Liver (tissue), 9 donors: ENCODE measurements around the gene HTATSF1. TPM values are rescaled to one million over a fixed set of nuclear protein-coding genes. Genes with fewer than 3 reads are reported as not detected.
A peak's percentile ranks its signal among the peaks of the same experiment; 100 is the strongest.

Source experiments
- DNase-seq: peaks from one replicate; pipeline ENCODE4 v3.0.0-alpha.2; 2017; ENCODE audit warnings: low spot score
- H3K27ac ChIP-seq, 2 donors: one replicate each; pipeline ENCODE4 v1.7.0; 2013; ENCODE audit warnings: inconsistent platforms in 2 of 2, low read length in 2 of 2, control low read depth in 1 of 2, low read depth in 1 of 2, mild to moderate bottlenecking in 1 of 2
- H3K27me3 ChIP-seq, 4 donors: one replicate each; pipeline versions ENCODE4 v1.6.1 to v1.7.0; 2013; ENCODE audit warnings: low read length in 3 of 4, inconsistent platforms in 1 of 4, mild to moderate bottlenecking in 1 of 4, moderate library complexity in 1 of 4; ENCODE audit not compliant: control insufficient read depth in 4 of 4, insufficient read depth in 4 of 4
- H3K36me3 ChIP-seq, 4 donors: one replicate each; pipeline versions ENCODE4 v1.6.1 to v1.7.0; 2013; ENCODE audit warnings: low read length in 3 of 4, mild to moderate bottlenecking in 3 of 4, low read depth in 1 of 4, moderate library complexity in 1 of 4; ENCODE audit not compliant: control insufficient read depth in 4 of 4, insufficient read depth in 3 of 4
- H3K4me1 ChIP-seq, 4 donors: one replicate each; pipeline versions ENCODE4 v1.6.1 to v1.7.0; 2013; ENCODE audit warnings: low read length in 3 of 4, mild to moderate bottlenecking in 3 of 4, moderate library complexity in 1 of 4; ENCODE audit not compliant: control insufficient read depth in 4 of 4, insufficient read depth in 4 of 4
- H3K4me3 ChIP-seq, 3 donors: one replicate each; pipeline versions ENCODE4 v1.6.1 to v1.7.0; 2013; ENCODE audit warnings: low read length in 3 of 3, control low read depth in 1 of 3, low read depth in 1 of 3, mild to moderate bottlenecking in 1 of 3
- H3K9ac ChIP-seq, 2 donors: one replicate each; pipeline ENCODE4 v1.7.0; 2013; ENCODE audit warnings: low read length in 2 of 2, mild to moderate bottlenecking in 2 of 2, moderate library complexity in 2 of 2, control low read depth in 1 of 2, low read depth in 1 of 2
- H3K9me3 ChIP-seq, 4 donors: one replicate each; pipeline versions ENCODE4 v1.6.1 to v1.7.0; 2013; ENCODE audit warnings: low read length in 3 of 4; ENCODE audit not compliant: control insufficient read depth in 4 of 4
- ATF3 ChIP-seq: IDR thresholded peaks from 2 replicates; pipeline ENCODE4 v1.6.1; 2016; ENCODE audit warnings: antibody characterized with exemption
- CTCF ChIP-seq: fragments of 150-350 bp; IDR thresholded peaks from 2 replicates; pipeline ENCODE4 v1.5.1; 2017; ENCODE audit warnings: improper control_type of control experiment, low read depth, low read length; ENCODE audit not compliant: missing input control
- EGR1 ChIP-seq, 2 donors: IDR thresholded peaks; 2 replicates each; pipeline ENCODE4 v1.6.1; 2016 to 2018; ENCODE audit warnings: antibody characterized with exemption in 2 of 2, low read depth in 2 of 2
- GABPA ChIP-seq, 2 donors: IDR thresholded peaks in 1 of 2; conservative IDR thresholded peaks in 1 of 2; 2 replicates each; pipeline ENCODE4 v1.6.1; 2016; ENCODE audit warnings: antibody characterized with exemption in 2 of 2, mild to moderate bottlenecking in 1 of 2, moderate library complexity in 1 of 2
- JUND ChIP-seq, 2 donors: IDR thresholded peaks; 2 replicates each; pipeline ENCODE4 v1.6.1; 2016; ENCODE audit warnings: antibody characterized with exemption in 2 of 2
- RAD21 ChIP-seq, 2 donors: IDR thresholded peaks; 2 replicates each; pipeline ENCODE4 v1.6.1; 2016; ENCODE audit warnings: antibody characterized with exemption in 2 of 2, mild to moderate bottlenecking in 2 of 2
- SP1 ChIP-seq: IDR thresholded peaks from 2 replicates; pipeline ENCODE4 v1.6.1; 2018; ENCODE audit warnings: antibody characterized with exemption, mild to moderate bottlenecking
- TAF1 ChIP-seq: conservative IDR thresholded peaks from 2 replicates; pipeline ENCODE4 v1.6.1; 2016; ENCODE audit warnings: antibody characterized with exemption, mild to moderate bottlenecking
- ZBTB33 ChIP-seq: IDR thresholded peaks from 2 replicates; pipeline ENCODE4 v1.6.1; 2016; ENCODE audit warnings: antibody characterized with exemption
- WGBS: extraction: QIAGEN DNeasy Blood & Tissue Kit; methylation state at CpG from one replicate; pipeline ENCODE4 v1.1.7; 2013; 5-methylcytosine and 5-hydroxymethylcytosine counted together
- polyA plus RNA-seq, 2 donors: library from polyadenylated mRNA; stranded (reverse) in 1 of 2; unstranded in 1 of 2; fragments of 200-250 nt in 1 of 2; fragments of >200 nt in 1 of 2; fragmentation: Nextera tagmentation in 1 of 2; extraction: Ambion mirVana in 1 of 2; gene quantifications; one replicate each; pipeline versions ENCODE4 v1.2.1 to v1.2.3, GENCODE V29; 2013 to 2015
- total RNA-seq, 2 donors: library from RNA; depleted of rRNA; stranded (reverse); fragments of >200 nt; gene quantifications; one replicate each; pipeline ENCODE4 v1.2.3, GENCODE V29; 2014
- TF ChIP-seq, protein P1 (sequence below): IDR thresholded peaks from 2 replicates; pipeline ENCODE4 v1.6.1; 2016; ENCODE audit warnings: antibody characterized with exemption
- donor health status: healthy.
- donor health status: healthy.
- donor health status: healthy.
- donor health status: healthy.
- donor health status: healthy.

HTATSF1 gene
- total and polyA plus RNA-seq, 4 donors = 12.5 to 35.7 (median 14.1) TPM

GRCh38 chrX:136519069-136519468 is 21.7 kb downstream of the HTATSF1 start (continued):
- no peak for TF ChIP-seq CTCF

DNA sequence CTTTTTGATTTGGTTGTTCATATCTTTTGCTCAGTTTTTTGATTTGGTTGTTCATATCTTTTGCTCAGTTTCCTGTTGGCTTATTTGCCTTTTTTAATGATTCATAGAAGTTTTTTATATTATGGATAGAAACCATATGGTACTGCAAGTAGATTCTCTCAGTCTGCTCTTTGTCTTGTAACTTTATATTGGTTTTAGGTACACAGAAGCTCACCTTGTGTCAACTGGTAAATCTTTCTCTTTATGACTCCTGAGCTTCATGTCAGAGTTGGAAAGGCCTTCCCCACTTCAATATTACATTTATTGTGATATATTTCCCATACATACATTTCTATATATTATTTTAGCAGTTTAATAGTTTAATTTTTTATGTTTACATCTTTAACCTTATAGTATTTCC is 26.4 kb downstream of the HTATSF1 start:
- H3K27ac ChIP-seq = no peak overlapping the region
- no peaks in the 10 kb centered on the region for H3K27me3 ChIP-seq
- H3K4me1 ChIP-seq = no peaks in the 10 kb centered on the region
- H3K9ac ChIP-seq = no peak overlapping the region
- no peak for TF ChIP-seq CTCF
- no peak for TF ChIP-seq GABPA (IDR thresholded peaks at IDR 0.05 in 1 of 2, conservative IDR thresholded peaks at IDR 0.05 in 1 of 2)
- TF ChIP-seq EGR1 (IDR thresholded peaks at IDR 0.05; ENCODE audit: low read depth in 2 of 2) = no peak
- no peak for TF ChIP-seq ATF3
- TF ChIP-seq SP1 = no peak
- TF ChIP-seq, protein P1, sequence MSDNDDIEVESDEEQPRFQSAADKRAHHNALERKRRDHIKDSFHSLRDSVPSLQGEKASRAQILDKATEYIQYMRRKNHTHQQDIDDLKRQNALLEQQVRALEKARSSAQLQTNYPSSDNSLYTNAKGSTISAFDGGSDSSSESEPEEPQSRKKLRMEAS = no peak
- TF ChIP-seq RAD21 (IDR thresholded peaks at IDR 0.05) = no peak
- no peak for TF ChIP-seq TAF1
- no peaks in the 10 kb centered on the region for H3K9me3 ChIP-seq
- no peak for DNase-seq
- no peaks in the 10 kb centered on the region for H3K36me3 ChIP-seq
- no peak overlapping the region for H3K4me3 ChIP-seq

GRCh38 chrX:136525738-136526606 is 28.6 kb downstream of the HTATSF1 start:
- no peaks in the 10 kb centered on the region for H3K4me1 ChIP-seq
- no peaks in the 10 kb centered on the region for H3K36me3 ChIP-seq
- DNase-seq = no peak
- WGBS = 38% methylated on average over 2 of the region's 2 CpGs
- no peak overlapping the region for H3K4me3 ChIP-seq
- no peak overlapping the region for H3K27ac ChIP-seq
- no peaks in the 10 kb centered on the region for H3K9me3 ChIP-seq
- H3K27me3 ChIP-seq = no peaks in the 10 kb centered on the region
- TF ChIP-seq EGR1 (IDR thresholded peaks at IDR 0.05; ENCODE audit: low read depth in 2 of 2) (no peak), JUND (IDR thresholded peaks at IDR 0.05) (peak; percentile 42 to 71), ZBTB33 (no peak)
- H3K9ac ChIP-seq = no peak overlapping the region
